ENCODE results near the gene SCG2. TPM values are rescaled to one million over a fixed set of nuclear protein-coding genes. Genes with fewer than 3 reads are reported as not detected.

The SCG2 gene
- total and polyA plus RNA-seq, 7 experiments from 2014 or later = 0.12 TPM; not detected in 6

- ChIA-PET CTCF (no interaction called here), POLR2A (no interaction called here)
- Histone ChIP-seq H3K4me1 (ENCODE audit: control insufficient read depth in 2 of 2, insufficient read depth in 2 of 2, low read length in 2 of 2) (no peaks in the 10 kb centered on the region), H3K36me3 (ENCODE audit: control insufficient read depth in 2 of 3, insufficient read depth in 3 of 3, low read length in 3 of 3) (no peaks in the 10 kb centered on the region), H3K9me3 (ENCODE audit: control insufficient read depth in 2 of 3, low read length in 3 of 3) (no peaks in the 10 kb centered on the region), H3K27ac (ENCODE audit: low read depth, low read length) (no peak overlapping the region), H3K27me3 (ENCODE audit: control insufficient read depth in 2 of 2, insufficient read depth in 2 of 2, low read length in 2 of 2) (no peaks in the 10 kb centered on the region), H3K4me3 (ENCODE audit: low read length) (no peak overlapping the region)
- H3K36me3 Mint-ChIP-seq = no peaks in the 10 kb centered on the region
- H3K27ac Mint-ChIP-seq = no peak overlapping the region
- no peak for ATAC-seq
- H3K27me3 Mint-ChIP-seq = peaks cover 0 to 5% (median 0%) of the 10 kb centered on the region in 5 donors
- H3K4me3 Mint-ChIP-seq = no peak overlapping the region
- DNase-seq = no peak
- intact Hi-C loops (cut with micrococcal nuclease) = no loop called here
- H3K4me1 Mint-ChIP-seq = no peaks in the 10 kb centered on the region
- H3K9me3 Mint-ChIP-seq = peaks cover 0 to 5% (median 0%) of the 10 kb centered on the region in 11 donors
Measured at GRCh38 chr2:223548194-223548593, 54.0 kb downstream of the SCG2 start.

Other genes starting within 250 kb of the SCG2 start
- gene AP1S3, start 235.2 kb upstream of the SCG2 start, total RNA-seq = 1 to 10 TPM in 3 of 5 experiments, under 1 TPM in 2; 0.54 to 8.2 (median 1.6) TPM
- gene AP1S3, start 235.2 kb upstream of the SCG2 start, polyA plus RNA-seq = 1 to 10 TPM in 1 of 2 donors, under 1 TPM in 1; 0.53 to 2.1 TPM

Data from naive thymus-derived CD4-positive, alpha-beta T cell (primary cell).